Measurements from ENCODE around the gene PTPDC1.

PTPDC1 gene

GRCh38 chr9:94068257-94068656, 16.0 kb upstream of the PTPDC1 start:
- H3K27me3 ChIP-seq, result no peaks in the 10 kb centered on the region
- H3K4me3 ChIP-seq, result no peak overlapping the region
- peaks cover 20% of the 10 kb centered on the region; the same call in 1 of the 2 replicates for H3K36me3 ChIP-seq
- no peak for TF ChIP-seq Cebpa-rat (IDR thresholded peaks at IDR 0.05)
- no peaks in the 10 kb centered on the region for H4K20me1 ChIP-seq
- H3K9me3 ChIP-seq, result peaks cover 23% of the 10 kb centered on the region
- no peaks in the 10 kb centered on the region for H3K4me1 ChIP-seq
- H3K4me2 ChIP-seq, result no peak overlapping the region
- no peak overlapping the region for H3K9ac ChIP-seq
- H3K27ac ChIP-seq, result no peak overlapping the region

- no peak for TF ChIP-seq Cebpa-rat (IDR thresholded peaks at IDR 0.05)
- Histone ChIP-seq H3K4me2 (no peak overlapping the region), H3K4me1 (no peaks in the 10 kb centered on the region)
Observed at GRCh38 chr9:94076557-94076956, 7.7 kb upstream of the PTPDC1 start.

GRCh38 chr9:94078086-94078485, 6.2 kb upstream of the PTPDC1 start:
- Histone ChIP-seq H3K4me2 (no peak overlapping the region), H3K27ac (no peak overlapping the region), H3K4me3 (no peak overlapping the region), H3K9me3 (0 out of 2 replicates have a peak, but pooled peaks cover 7% of the 10 kb centered on the region), H3K36me3 (peaks cover 37% of the 10 kb centered on the region), H3K4me1 (no peaks in the 10 kb centered on the region), H4K20me1 (no peaks in the 10 kb centered on the region), H3K27me3 (no peaks in the 10 kb centered on the region), H3K9ac (no peak overlapping the region)
- no peak for TF ChIP-seq Cebpa-rat (IDR thresholded peaks at IDR 0.05)

More at GRCh38 chr9:94076557-94076956, 7.7 kb upstream of the PTPDC1 start:
- Histone ChIP-seq H3K9ac (no peak overlapping the region), H3K27me3 (no peaks in the 10 kb centered on the region), H3K4me3 (no peak overlapping the region), H3K36me3 (peaks cover 41% of the 10 kb centered on the region), H4K20me1 (no peaks in the 10 kb centered on the region), H3K9me3 (peaks cover 15% of the 10 kb centered on the region; the same call in 1 of the 2 replicates), H3K27ac (no peak overlapping the region)

GRCh38 chr9:94079236-94079635, 5.0 kb upstream of the PTPDC1 start:
- 0 out of 2 replicates have a peak, but pooled peaks cover 7% of the 10 kb centered on the region for H3K9me3 ChIP-seq
- no peak overlapping the region for H3K4me2 ChIP-seq
- H3K4me1 ChIP-seq, result no peaks in the 10 kb centered on the region
- H3K27me3 ChIP-seq, result no peaks in the 10 kb centered on the region
- no peaks in the 10 kb centered on the region for H4K20me1 ChIP-seq
- no peak for TF ChIP-seq Cebpa-rat (IDR thresholded peaks at IDR 0.05)
- H3K4me3 ChIP-seq, result no peak overlapping the region
- H3K36me3 ChIP-seq, result peaks cover 34% of the 10 kb centered on the region
- H3K9ac ChIP-seq, result no peak overlapping the region
- H3K27ac ChIP-seq, result no peak overlapping the region

- TF ChIP-seq Cebpa-rat (IDR thresholded peaks at IDR 0.05), result no peak
- Histone ChIP-seq H3K27ac (no peak overlapping the region), H3K9ac (no peak overlapping the region), H3K36me3 (peaks cover 29% of the 10 kb centered on the region), H3K4me3 (no peak overlapping the region), H3K4me1 (no peaks in the 10 kb centered on the region), H3K27me3 (no peaks in the 10 kb centered on the region), H3K9me3 (0 out of 2 replicates have a peak, but pooled peaks cover 7% of the 10 kb centered on the region), H3K4me2 (no peak overlapping the region), H4K20me1 (no peaks in the 10 kb centered on the region)
Observed at GRCh38 chr9:94080249-94080648, 4.0 kb upstream of the PTPDC1 start.

- Histone ChIP-seq H3K9ac (no peak overlapping the region), H3K27me3 (no peaks in the 10 kb centered on the region), H4K20me1 (no peaks in the 10 kb centered on the region), H3K27ac (no peak overlapping the region), H3K4me1 (no peaks in the 10 kb centered on the region), H3K9me3 (0 out of 2 replicates have a peak, but pooled peaks cover 4% of the 10 kb centered on the region), H3K4me2 (no peak overlapping the region), H3K36me3 (peaks cover 29% of the 10 kb centered on the region), H3K4me3 (no peak overlapping the region)
- no peak for TF ChIP-seq Cebpa-rat (IDR thresholded peaks at IDR 0.05)
Observed at GRCh38 chr9:94081435-94081834, 2.8 kb upstream of the PTPDC1 start.

GRCh38 chr9:94081864-94082463, 2.3 kb upstream of the PTPDC1 start:
- Histone ChIP-seq H3K9ac (no peak overlapping the region), H3K4me3 (no peak overlapping the region), H3K27ac (no peak overlapping the region), H3K27me3 (no peaks in the 10 kb centered on the region), H3K36me3 (peaks cover 31% of the 10 kb centered on the region), H3K4me2 (no peak overlapping the region), H3K9me3 (0 out of 2 replicates have a peak, but pooled peaks cover 4% of the 10 kb centered on the region), H4K20me1 (no peaks in the 10 kb centered on the region), H3K4me1 (no peaks in the 10 kb centered on the region)
- TF ChIP-seq Cebpa-rat (IDR thresholded peaks at IDR 0.05), result no peak

GRCh38 chr9:94082553-94082952, 1.7 kb upstream of the PTPDC1 start:
- Histone ChIP-seq H3K27me3 (no peaks in the 10 kb centered on the region), H3K36me3 (peaks cover 25% of the 10 kb centered on the region), H3K4me3 (no peak overlapping the region), H3K4me1 (no peaks in the 10 kb centered on the region), H3K4me2 (no peak overlapping the region), H3K9me3 (0 out of 2 replicates have a peak, but pooled peaks cover under 1% of the 10 kb centered on the region), H4K20me1 (no peaks in the 10 kb centered on the region), H3K27ac (no peak overlapping the region), H3K9ac (no peak overlapping the region)
- TF ChIP-seq Cebpa-rat (IDR thresholded peaks at IDR 0.05), result no peak

- Histone ChIP-seq H3K4me3 (no peak overlapping the region), H3K27me3 (no peaks in the 10 kb centered on the region), H3K9ac (no peak overlapping the region), H3K9me3 (no peaks in the 10 kb centered on the region), H3K4me2 (no peak overlapping the region), H3K36me3 (peaks cover 22% of the 10 kb centered on the region; the same call in 1 of the 2 replicates), H3K27ac (no peak overlapping the region), H4K20me1 (no peaks in the 10 kb centered on the region), H3K4me1 (no peaks in the 10 kb centered on the region)
- TF ChIP-seq Cebpa-rat (IDR thresholded peaks at IDR 0.05), result no peak
Observed at GRCh38 chr9:94082956-94083355, 1.3 kb upstream of the PTPDC1 start.

GRCh38 chr9:94083384-94083783, 880 bp upstream of the PTPDC1 start:
- Histone ChIP-seq H4K20me1 (no peaks in the 10 kb centered on the region), H3K27me3 (no peaks in the 10 kb centered on the region), H3K9ac (no peak overlapping the region), H3K4me1 (no peaks in the 10 kb centered on the region), H3K4me2 (no peak overlapping the region), H3K27ac (no peak overlapping the region), H3K4me3 (no peak overlapping the region), H3K9me3 (no peaks in the 10 kb centered on the region), H3K36me3 (peaks cover 26% of the 10 kb centered on the region; the same call in 1 of the 2 replicates)
- TF ChIP-seq Cebpa-rat (IDR thresholded peaks at IDR 0.05), result no peak
